HCEC 1CT (cell line): ENCODE data around the gene PAXX.

ENCODE experiments used
- DNase-seq: peaks from one replicate; pipeline ENCODE4 v3.0.0-alpha.2; 2017

Gene PAXX

DNA sequence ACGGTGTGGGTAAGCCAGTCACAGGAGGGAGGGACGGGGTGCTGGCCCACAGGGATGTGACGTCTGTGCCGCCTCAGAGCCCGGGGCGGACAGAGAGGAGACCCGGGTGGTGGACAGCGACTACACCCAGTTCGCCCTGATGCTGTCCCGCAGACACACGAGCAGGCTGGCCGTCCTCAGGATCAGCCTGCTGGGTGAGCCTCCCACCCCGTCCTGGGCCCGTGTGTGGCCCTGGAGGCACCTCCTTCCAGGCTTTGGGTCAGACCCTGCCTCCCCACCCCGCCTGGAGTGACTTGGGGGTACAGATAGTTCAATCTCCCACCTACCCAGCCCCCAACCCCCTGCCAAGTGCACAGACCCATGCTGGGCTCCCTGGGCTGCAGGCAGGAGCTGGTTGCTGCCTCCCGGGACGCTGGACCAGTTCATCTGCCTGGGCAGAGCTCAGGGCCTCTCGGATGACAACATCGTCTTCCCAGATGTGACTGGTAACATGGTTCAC is 38.4 kb upstream of the PAXX start:
- no peak for DNase-seq

GRCh38 chr9:136954270-136955083 is 37.7 kb upstream of the PAXX start:
- no peak for DNase-seq

DNA sequence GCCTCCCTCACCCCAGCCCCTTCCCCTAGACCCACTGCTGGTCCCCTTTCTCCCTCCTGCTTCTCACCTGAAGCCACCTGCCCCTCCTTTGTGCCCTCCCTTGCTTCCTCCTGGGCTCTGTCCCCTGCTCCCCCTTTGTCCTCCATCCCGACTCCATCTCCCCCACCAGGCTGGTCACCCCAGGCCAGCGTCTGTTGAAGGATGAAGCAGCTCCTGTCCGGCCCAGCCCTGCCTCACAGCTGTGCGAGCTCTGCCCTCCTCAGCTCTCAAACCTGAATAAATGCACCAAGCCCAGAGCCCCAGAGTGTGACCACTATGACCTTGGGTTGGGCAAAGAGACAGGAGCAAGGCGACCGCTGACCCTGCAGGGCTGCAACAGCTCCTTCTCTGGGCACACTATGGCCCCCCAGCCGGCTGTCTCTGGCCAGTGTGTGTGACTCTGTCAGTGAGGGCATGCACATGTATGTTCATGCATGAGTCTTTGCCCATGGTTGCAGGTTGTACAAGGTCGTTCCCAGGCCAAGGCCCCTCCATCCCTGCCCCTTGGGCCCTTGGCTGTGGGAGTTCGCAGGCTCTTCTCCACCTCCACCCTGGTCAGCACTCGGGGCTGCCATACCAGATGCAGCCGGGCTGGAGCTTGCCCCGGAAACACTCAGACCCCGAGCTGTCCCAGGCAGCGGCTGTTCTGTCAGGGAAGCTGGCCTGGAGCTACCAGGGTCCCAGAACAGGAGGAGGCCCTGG is 36.9 kb upstream of the PAXX start:
- no peak for DNase-seq

- no peak for DNase-seq
Measured at GRCh38 chr9:136955943-136956335, 36.3 kb upstream of the PAXX start.

- DNase-seq, result no peak
Measured at GRCh38 chr9:136956604-136957003, 35.6 kb upstream of the PAXX start.

DNA sequence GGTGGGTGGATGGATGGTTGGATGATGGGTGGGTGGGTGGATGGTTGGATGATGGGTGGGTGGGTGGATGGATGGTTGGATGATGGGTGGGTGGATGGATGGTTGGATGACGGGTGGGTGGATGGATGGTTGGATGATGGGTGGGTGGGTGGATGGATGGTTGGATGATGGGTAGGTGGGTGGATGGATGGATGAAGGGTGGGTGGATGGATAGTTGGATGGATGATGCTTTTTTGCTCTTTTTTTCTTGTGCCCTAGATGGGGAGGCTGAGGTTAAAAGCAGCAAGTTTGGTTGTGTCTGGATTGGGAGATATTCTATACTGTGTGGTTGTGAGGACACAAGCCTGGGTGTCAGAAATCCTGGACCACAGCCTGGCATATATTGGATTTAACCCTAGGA is 34.8 kb upstream of the PAXX start:
- DNase-seq, result no peak

- DNase-seq, result no peak
Measured at GRCh38 chr9:136957901-136958300, 34.3 kb upstream of the PAXX start.

GRCh38 chr9:136958473-136958872 is 33.7 kb upstream of the PAXX start:
- DNase-seq, result no peak

DNA sequence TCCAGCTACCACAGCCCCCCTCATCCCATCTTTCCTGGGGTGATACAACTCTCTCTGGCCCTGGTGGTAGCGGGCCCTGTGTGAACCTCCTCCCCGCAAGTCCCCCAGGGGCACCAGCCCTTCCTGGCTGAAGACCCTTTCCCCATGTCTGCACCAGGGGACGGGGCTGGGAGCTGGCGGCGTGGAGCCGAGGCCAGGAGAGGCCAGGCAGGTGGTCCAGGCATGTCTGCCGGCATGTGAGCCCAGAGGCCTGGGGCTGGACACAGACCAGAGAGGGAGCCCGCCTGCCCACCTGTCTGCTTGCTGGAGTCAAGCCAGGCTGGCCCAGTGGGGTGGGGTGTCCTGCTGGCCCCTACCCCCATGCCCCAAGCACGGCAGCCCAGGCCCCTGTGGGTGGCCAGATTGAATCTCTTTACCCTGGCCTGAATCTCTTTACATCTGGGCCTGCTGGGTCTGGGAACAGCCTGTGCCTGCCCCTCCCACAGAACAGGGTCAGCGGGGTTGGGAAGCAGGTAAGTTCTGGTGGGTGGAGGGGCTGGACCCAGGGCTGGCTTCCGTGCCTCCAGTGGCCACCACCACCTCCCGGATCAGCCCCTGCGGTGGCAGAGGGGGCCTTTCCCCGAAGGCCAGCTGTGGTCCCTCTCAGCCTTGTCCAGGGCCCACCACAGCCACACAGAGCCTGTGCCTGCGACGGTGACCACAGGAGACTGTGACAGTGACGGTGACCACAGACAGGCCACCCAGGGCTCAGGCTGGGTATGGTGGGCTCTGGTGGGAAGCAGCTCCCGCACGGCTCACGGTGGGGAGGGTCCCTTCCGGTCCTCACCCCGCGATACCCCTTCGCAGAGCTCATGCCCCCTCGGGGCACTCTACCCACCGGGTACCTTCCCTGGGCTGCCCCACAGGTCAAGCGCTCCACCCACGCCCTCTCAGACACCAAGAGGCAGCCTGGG is 33.0 kb upstream of the PAXX start:
- no peak for DNase-seq

DNA sequence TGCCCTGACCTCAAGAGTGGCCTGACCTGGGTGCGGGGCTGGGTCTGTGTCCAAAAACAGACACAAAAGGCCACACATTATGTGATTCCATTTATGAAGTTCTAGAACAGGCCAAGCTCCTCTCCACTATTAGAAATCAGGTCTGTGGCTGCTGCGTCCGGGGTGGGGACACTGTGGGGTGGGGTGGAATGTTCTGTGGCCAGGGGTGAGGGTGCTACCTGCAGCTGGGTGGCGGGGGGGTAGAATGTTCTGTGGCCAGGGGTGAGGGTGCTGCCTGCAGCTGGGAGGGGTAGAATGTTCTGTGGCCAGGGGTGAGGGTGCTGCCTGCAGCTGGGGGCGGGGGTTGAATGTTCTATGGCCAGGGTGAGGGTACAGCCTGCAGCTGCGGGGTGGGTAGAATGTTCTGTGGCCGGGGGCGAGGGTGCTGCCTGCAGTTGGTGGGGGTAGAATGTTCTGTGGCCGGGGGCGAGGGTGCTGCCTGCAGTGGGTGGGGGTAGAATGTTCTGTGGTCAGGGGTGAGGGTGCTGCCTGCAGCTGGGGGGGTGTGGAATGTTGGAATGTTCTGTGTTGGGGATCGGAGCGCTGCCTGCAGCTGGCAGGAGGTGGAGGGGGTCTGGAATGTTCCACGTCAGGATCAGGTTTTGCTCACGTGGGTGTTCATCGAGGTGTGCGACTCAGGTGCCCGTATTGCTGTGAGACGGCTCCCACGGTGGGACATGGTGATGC is 31.8 kb upstream of the PAXX start:
- no peak for DNase-seq

DNA sequence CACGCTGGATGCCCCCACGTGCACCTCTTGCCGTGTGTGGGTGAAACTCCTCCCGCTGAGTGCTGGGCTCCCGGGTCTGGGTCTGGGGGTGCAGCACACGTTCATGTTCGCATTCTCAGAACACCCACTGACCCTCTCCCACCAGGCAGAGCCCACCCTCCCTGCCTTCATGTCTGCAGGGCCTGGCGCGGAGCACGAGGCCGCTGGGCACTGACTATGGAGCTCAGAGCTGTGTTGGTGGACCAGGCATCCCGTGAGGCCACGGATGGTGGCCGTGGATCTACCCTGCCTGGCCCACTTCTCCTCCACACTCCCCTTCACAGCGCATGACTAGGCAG is 31.3 kb upstream of the PAXX start:
- no peak for DNase-seq

- DNase-seq, result no peak
Measured at GRCh38 chr9:136961279-136962065, 30.8 kb upstream of the PAXX start.

- no peak for DNase-seq
Measured at GRCh38 chr9:136962163-136962562, 30.1 kb upstream of the PAXX start.

- DNase-seq, result no peak
Measured at GRCh38 chr9:136962701-136963248, 29.4 kb upstream of the PAXX start.

GRCh38 chr9:136963341-136963740 is 28.9 kb upstream of the PAXX start:
- no peak for DNase-seq

GRCh38 chr9:136963751-136964150 is 28.5 kb upstream of the PAXX start:
- no peak for DNase-seq

GRCh38 chr9:136964171-136964689 is 28.0 kb upstream of the PAXX start:
- no peak for DNase-seq

GRCh38 chr9:136964833-136965422 is 27.3 kb upstream of the PAXX start:
- DNase-seq, result no peak

GRCh38 chr9:136965771-136966484 is 26.3 kb upstream of the PAXX start:
- DNase-seq, result no peak
